ENCODE measurements around the gene ABITRAM. TPM values are rescaled to one million over a fixed set of nuclear protein-coding genes. Genes with fewer than 3 reads are reported as not detected.
A peak's percentile ranks its signal among the peaks of the same experiment; 100 is the strongest.
"Not testable (repeated sequence)": the region's sequence is repeated elsewhere in the genome, so short reads cannot be mapped to it uniquely, and the experiment has no call there.

The ABITRAM gene
- total RNA-seq, 2 experiments from 2014 or later = 10.0 to 10.1 TPM

- Mint-ChIP-seq H3K27me3 (no peaks in the 10 kb centered on the region), H3K9me3 (no peaks in the 10 kb centered on the region), H3K4me3 (no peak overlapping the region), H3K27ac (no peak overlapping the region), H3K4me1 (peaks cover 2% of the 10 kb centered on the region), H3K36me3 (ENCODE audit: low read depth) (peaks cover 49% of the 10 kb centered on the region)
- DNase-seq = no peak
- ChIA-PET POLR2A (no interaction called here), CTCF (no interaction called here)
Observed at GRCh38 chr9:108905494-108905893, 28.7 kb upstream of the ABITRAM start.

- POLR2A ChIA-PET = no interaction called here
- H3K36me3 Mint-ChIP-seq (ENCODE audit: low read depth) = peaks cover 36% of the 10 kb centered on the region
- no peak overlapping the region for H3K27ac Mint-ChIP-seq
Observed at GRCh38 chr9:108910402-108910801, 23.8 kb upstream of the ABITRAM start.

GRCh38 chr9:108910914-108911313, 23.3 kb upstream of the ABITRAM start:
- no peak overlapping the region for H3K27ac Mint-ChIP-seq
- CTCF ChIA-PET = interaction anchor here (1.8 kb wide), 1 partner anchor 13 kb away, joined by 4 read pairs; no protein-coding TSS in a partner anchor

More at GRCh38 chr9:108910402-108910801, 23.8 kb upstream of the ABITRAM start:
- Mint-ChIP-seq H3K27me3 (no peaks in the 10 kb centered on the region), H3K4me1 (peaks cover 13% of the 10 kb centered on the region), H3K9me3 (no peaks in the 10 kb centered on the region), H3K4me3 (no peak overlapping the region)
- CTCF ChIA-PET = interaction anchor here (1.8 kb wide), 1 partner anchor 12 kb away, joined by 4 read pairs; no protein-coding TSS in a partner anchor
- no peak for DNase-seq

DNA sequence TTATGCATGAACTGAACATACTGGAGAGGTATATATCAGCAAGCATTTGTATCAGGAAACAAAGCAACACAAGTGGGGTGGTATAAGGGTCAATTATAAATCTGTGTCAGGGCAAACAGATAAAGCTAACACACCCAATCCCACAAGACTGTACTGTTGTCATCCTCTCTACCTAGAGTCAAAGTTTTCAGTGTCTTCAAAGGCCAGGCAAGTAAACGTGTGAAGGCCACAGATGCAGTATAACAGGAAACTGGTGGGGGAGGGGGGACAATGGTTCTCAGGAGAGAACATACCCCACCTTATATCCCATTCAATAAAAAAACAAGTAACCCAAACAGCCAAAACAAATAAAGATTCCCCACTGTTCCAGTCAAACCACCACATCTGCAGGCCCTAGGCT, 22.4 kb upstream of the ABITRAM start:
- Mint-ChIP-seq H3K36me3 (ENCODE audit: low read depth) (peaks cover 41% of the 10 kb centered on the region), H3K4me3 (no peak overlapping the region), H3K27ac (peak overlapping the region; percentile 7), H3K9me3 (no peaks in the 10 kb centered on the region), H3K27me3 (no peaks in the 10 kb centered on the region), H3K4me1 (peaks cover 13% of the 10 kb centered on the region)
- no peak for DNase-seq
- ChIA-PET CTCF (no interaction called here), POLR2A (no interaction called here)

More at GRCh38 chr9:108910914-108911313, 23.3 kb upstream of the ABITRAM start:
- peaks cover 41% of the 10 kb centered on the region for H3K36me3 Mint-ChIP-seq (ENCODE audit: low read depth)
- DNase-seq = no peak
- POLR2A ChIA-PET = no interaction called here
- H3K4me3 Mint-ChIP-seq = no peak overlapping the region
- H3K4me1 Mint-ChIP-seq = peaks cover 13% of the 10 kb centered on the region
- H3K9me3 Mint-ChIP-seq = no peaks in the 10 kb centered on the region
- H3K27me3 Mint-ChIP-seq = no peaks in the 10 kb centered on the region

- CTCF ChIA-PET = no interaction called here
- POLR2A ChIA-PET = no interaction called here
- no peaks in the 10 kb centered on the region for H3K9me3 Mint-ChIP-seq
- H3K4me1 Mint-ChIP-seq = peaks cover 13% of the 10 kb centered on the region
- peaks cover 39% of the 10 kb centered on the region for H3K36me3 Mint-ChIP-seq (ENCODE audit: low read depth)
- H3K4me3 Mint-ChIP-seq = no peak overlapping the region
- no peak for DNase-seq
- no peak overlapping the region for H3K27ac Mint-ChIP-seq
- H3K27me3 Mint-ChIP-seq = no peaks in the 10 kb centered on the region
Observed at GRCh38 chr9:108913391-108913790, 20.8 kb upstream of the ABITRAM start.

GRCh38 chr9:108919517-108919916, 14.7 kb upstream of the ABITRAM start:
- no peaks in the 10 kb centered on the region for H3K9me3 Mint-ChIP-seq
- ChIA-PET CTCF (no interaction called here), POLR2A (interaction anchor here (1.4 kb wide), 1 partner anchor 14 kb away, joined by 3 read pairs; the partner anchor contains the start of gene ELP1)
- peaks cover 43% of the 10 kb centered on the region for H3K36me3 Mint-ChIP-seq (ENCODE audit: low read depth)
- no peak overlapping the region for H3K4me3 Mint-ChIP-seq
- H3K27ac Mint-ChIP-seq = no peak overlapping the region
- no peaks in the 10 kb centered on the region for H3K4me1 Mint-ChIP-seq
- no peaks in the 10 kb centered on the region for H3K27me3 Mint-ChIP-seq
- DNase-seq = no peak

DNA sequence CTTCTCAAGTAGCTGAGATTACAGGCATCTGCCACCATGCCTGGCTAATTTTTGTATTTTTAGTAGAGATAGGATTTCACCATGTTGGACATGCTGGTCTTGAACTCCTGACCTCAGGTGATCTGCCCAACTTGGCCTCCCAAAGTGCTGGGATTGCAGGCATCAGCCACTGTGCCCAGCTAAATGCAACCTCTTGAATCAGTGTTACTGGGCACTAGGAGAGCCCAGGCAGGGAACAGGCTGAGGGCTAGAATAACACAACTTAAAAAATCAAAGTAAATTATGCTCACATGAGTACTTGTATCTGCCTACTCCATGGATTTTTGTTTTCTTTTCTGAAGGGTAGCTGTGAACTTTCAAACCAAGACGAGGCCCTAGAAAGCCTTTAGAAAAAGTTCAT, 13.8 kb upstream of the ABITRAM start:
- not testable (repeated sequence) for H3K4me3 Mint-ChIP-seq, DNase-seq, H3K4me1 Mint-ChIP-seq, H3K27ac Mint-ChIP-seq, H3K27me3 Mint-ChIP-seq, H3K9me3 Mint-ChIP-seq
- H3K36me3 Mint-ChIP-seq (ENCODE audit: low read depth) = peaks cover 50% of the 10 kb centered on the region
- CTCF ChIA-PET = interaction anchor here (0.7 kb wide), 1 partner anchor 31 kb away, joined by 3 read pairs; no protein-coding TSS in a partner anchor
- POLR2A ChIA-PET = interaction anchor here (1.4 kb wide), 1 partner anchor 13 kb away, joined by 3 read pairs; the partner anchor contains the start of gene ELP1

DNA sequence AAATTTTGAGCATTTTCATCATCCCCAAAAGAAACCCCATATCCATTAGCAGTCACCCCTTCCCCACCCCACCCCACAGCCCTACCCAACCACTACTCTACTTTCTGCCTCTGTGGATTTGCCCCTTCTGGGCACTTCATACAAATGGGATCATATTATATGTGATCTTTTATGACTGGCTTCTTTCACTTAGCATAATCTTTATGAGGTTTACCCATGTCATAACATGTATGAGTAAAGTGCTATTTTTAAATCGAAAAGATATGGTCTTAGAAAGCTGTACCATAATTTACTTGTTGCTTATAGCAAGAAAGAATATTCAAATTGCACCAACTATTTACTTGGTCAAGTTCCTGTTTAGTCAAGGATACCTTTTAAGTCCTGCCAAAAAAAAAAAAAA, 13.0 kb upstream of the ABITRAM start:
- no peak for DNase-seq
- Mint-ChIP-seq H3K27ac (no peak overlapping the region), H3K4me1 (no peaks in the 10 kb centered on the region), H3K36me3 (ENCODE audit: low read depth) (peaks cover 49% of the 10 kb centered on the region), H3K27me3 (no peaks in the 10 kb centered on the region), H3K4me3 (no peak overlapping the region), H3K9me3 (no peaks in the 10 kb centered on the region)
- POLR2A ChIA-PET = interaction anchor here (1.4 kb wide), 1 partner anchor 12 kb away, joined by 3 read pairs; the partner anchor contains the start of gene ELP1
- CTCF ChIA-PET = interaction anchor here (0.8 kb wide), 1 partner anchor 33 kb away, joined by 3 read pairs; no protein-coding TSS in a partner anchor

GRCh38 chr9:108924466-108924865, 9.7 kb upstream of the ABITRAM start:
- H3K4me3 Mint-ChIP-seq = no peak overlapping the region
- DNase-seq = no peak
- H3K27ac Mint-ChIP-seq = no peak overlapping the region
- ChIA-PET POLR2A (no interaction called here), CTCF (no interaction called here)
- H3K27me3 Mint-ChIP-seq = no peaks in the 10 kb centered on the region
- peaks cover 53% of the 10 kb centered on the region for H3K36me3 Mint-ChIP-seq (ENCODE audit: low read depth)
- peaks cover 5% of the 10 kb centered on the region for H3K4me1 Mint-ChIP-seq
- H3K9me3 Mint-ChIP-seq = no peaks in the 10 kb centered on the region

- no peak for DNase-seq
- POLR2A ChIA-PET = no interaction called here
- H3K27ac Mint-ChIP-seq = no peak overlapping the region
- H3K36me3 Mint-ChIP-seq (ENCODE audit: low read depth) = peaks cover 48% of the 10 kb centered on the region
- H3K27me3 Mint-ChIP-seq = no peaks in the 10 kb centered on the region
- CTCF ChIA-PET = no interaction called here
- H3K4me1 Mint-ChIP-seq = peaks cover 25% of the 10 kb centered on the region
- H3K9me3 Mint-ChIP-seq = no peaks in the 10 kb centered on the region
- no peak overlapping the region for H3K4me3 Mint-ChIP-seq
Observed at GRCh38 chr9:108928386-108928785, 5.8 kb upstream of the ABITRAM start.

GRCh38 chr9:108933231-108933717, 926 bp upstream of the ABITRAM start:
- peak; percentile 18 for DNase-seq
- POLR2A ChIA-PET = interaction anchor here (0.9 kb wide), 1 partner anchor 13 kb away, joined by 3 read pairs; no protein-coding TSS in a partner anchor
- Mint-ChIP-seq H3K36me3 (ENCODE audit: low read depth) (peaks cover 16% of the 10 kb centered on the region), H3K9me3 (no peaks in the 10 kb centered on the region), H3K27me3 (no peaks in the 10 kb centered on the region), H3K27ac (peak overlapping the region; percentile 96), H3K4me1 (peaks cover 41% of the 10 kb centered on the region), H3K4me3 (peak overlapping the region; percentile 97)
- CTCF ChIA-PET = interaction anchor here (1.0 to 1.2 kb wide), 2 partner anchors 21 to 32 kb away, joined by 3 read pairs; no protein-coding TSS in a partner anchor

GRCh38 chr9:108933718-108934322, 380 bp upstream of the ABITRAM start, which contains the start of gene ELP1:
ELP1 (minus strand) TSS chr9:108934124; CDS start chr9:108931146, 2,978 bp downstream.
- Mint-ChIP-seq H3K27me3 (no peaks in the 10 kb centered on the region), H3K27ac (peak within 1 kb of the TSS; percentile 96), H3K36me3 (ENCODE audit: low read depth) (peaks cover 13% of the 10 kb centered on the region), H3K4me3 (peak within 1 kb of the TSS; percentile 97), H3K9me3 (no peaks in the 10 kb centered on the region), H3K4me1 (peaks cover 39% of the 10 kb centered on the region)
- ChIA-PET CTCF (interaction anchor here (0.6 to 1.2 kb wide), 3 partner anchors 18 to 32 kb away, joined by 3 read pairs; no protein-coding TSS in a partner anchor), POLR2A (interaction anchor here (0.8 to 0.9 kb wide), 2 partner anchors 9 to 13 kb away, joined by 3 to 4 read pairs; no protein-coding TSS in a partner anchor)
- peak; percentile 93 for DNase-seq

DNA sequence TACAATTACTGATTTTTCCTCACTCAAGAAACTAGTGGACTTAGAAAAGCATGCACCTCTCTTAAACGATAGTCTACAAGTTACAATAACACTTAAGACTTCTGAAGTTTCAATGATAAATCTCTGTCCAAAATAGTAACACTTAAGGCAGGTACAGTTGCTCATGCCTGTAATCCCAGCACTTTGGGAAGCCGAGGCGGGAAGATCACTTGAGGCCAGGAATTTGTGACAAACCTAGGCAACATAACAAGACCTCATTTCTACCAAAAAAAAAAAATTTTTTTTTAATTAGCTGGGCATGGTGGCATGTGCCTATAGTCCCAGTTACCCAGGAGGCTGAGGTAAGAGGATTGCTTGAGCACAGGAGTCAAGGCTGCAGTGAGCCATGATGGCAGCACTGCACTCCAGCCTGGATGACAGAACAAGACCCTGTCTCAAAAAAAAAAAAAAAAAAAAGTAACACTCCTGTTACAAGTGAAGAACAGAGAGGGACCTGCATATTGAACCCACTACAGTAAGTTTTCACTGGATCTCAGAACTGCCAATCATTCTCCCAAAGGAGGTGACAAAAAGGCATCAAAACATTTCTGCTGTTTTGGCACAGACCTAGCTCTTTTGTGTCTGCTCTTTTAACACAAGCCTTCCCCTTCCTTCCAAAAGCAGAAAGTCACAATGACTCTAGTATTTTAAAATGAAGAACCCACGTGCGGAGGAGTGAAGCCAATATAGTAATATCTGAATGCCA, 3.5 kb downstream of the ABITRAM start:
- Mint-ChIP-seq H3K27ac (no peak overlapping the region), H3K36me3 (ENCODE audit: low read depth) (peaks cover 4% of the 10 kb centered on the region), H3K4me1 (peaks cover 24% of the 10 kb centered on the region), H3K27me3 (no peaks in the 10 kb centered on the region), H3K4me3 (no peak overlapping the region), H3K9me3 (no peaks in the 10 kb centered on the region)
- POLR2A ChIA-PET = no interaction called here
- no peak for DNase-seq
- CTCF ChIA-PET = interaction anchor here (1.1 kb wide), 1 partner anchor 13 kb away, joined by 3 read pairs; no protein-coding TSS in a partner anchor
